Kidney epithelial cell (primary cell): ENCODE data around the gene HAO1. TPM values are rescaled to one million over a fixed set of nuclear protein-coding genes. Genes with fewer than 3 reads are reported as not detected.

Experiments
- DNase-seq: peaks from one replicate; pipeline ENCODE4 v3.0.0-alpha.2; 2010; ENCODE audit warnings: low read depth
- H3K27me3 ChIP-seq: 2 replicates; pipeline ENCODE4 v1.6.0; 2011; ENCODE audit warnings: low read length; ENCODE audit not compliant: control insufficient read depth, insufficient read depth
- H3K36me3 ChIP-seq: 2 replicates; pipeline ENCODE4 v1.5.1; 2011; ENCODE audit warnings: low read length; ENCODE audit not compliant: control insufficient read depth, insufficient read depth
- H3K4me3 ChIP-seq: 2 replicates; pipeline ENCODE4 v1.5.1; 2011; ENCODE audit warnings: low read depth, mild to moderate bottlenecking, control low read depth, low read length
- total RNA-seq: library from RNA; depleted of rRNA; stranded (reverse); fragments of >200 nt; gene quantifications from 2 replicates; pipeline ENCODE4 v1.2.3, GENCODE V29; 2015
- TF ChIP-seq, protein P1 (sequence below): IDR thresholded peaks from 2 replicates; pipeline ENCODE4 v1.5.1; 2011; ENCODE audit warnings: mild to moderate bottlenecking, moderate library complexity, low read length, control low read depth, inconsistent platforms; ENCODE audit not compliant: insufficient read depth, poor library complexity, severe bottlenecking

Gene HAO1
- total RNA-seq, 1 donor from 2014 or later = not detected

DNA sequence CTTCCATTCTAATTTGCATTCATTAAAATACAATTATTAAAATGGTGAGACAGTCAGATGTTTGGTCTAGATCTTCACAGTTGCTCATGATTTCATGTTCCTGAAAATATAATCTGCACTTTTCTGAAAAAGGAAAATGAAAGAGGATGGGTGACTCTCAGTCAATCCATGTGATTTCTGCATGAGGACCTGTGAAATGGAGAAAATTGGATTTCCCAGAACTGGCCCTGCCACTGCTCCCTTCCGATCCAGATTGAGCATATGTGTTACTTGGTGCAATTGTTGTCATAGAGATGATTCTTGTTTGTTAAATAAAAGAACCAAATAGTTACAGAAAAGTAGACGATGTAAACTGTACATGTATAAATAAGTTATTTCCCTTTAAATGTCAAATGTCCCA, 37.4 kb downstream of the HAO1 start:
- TF ChIP-seq, protein P1, sequence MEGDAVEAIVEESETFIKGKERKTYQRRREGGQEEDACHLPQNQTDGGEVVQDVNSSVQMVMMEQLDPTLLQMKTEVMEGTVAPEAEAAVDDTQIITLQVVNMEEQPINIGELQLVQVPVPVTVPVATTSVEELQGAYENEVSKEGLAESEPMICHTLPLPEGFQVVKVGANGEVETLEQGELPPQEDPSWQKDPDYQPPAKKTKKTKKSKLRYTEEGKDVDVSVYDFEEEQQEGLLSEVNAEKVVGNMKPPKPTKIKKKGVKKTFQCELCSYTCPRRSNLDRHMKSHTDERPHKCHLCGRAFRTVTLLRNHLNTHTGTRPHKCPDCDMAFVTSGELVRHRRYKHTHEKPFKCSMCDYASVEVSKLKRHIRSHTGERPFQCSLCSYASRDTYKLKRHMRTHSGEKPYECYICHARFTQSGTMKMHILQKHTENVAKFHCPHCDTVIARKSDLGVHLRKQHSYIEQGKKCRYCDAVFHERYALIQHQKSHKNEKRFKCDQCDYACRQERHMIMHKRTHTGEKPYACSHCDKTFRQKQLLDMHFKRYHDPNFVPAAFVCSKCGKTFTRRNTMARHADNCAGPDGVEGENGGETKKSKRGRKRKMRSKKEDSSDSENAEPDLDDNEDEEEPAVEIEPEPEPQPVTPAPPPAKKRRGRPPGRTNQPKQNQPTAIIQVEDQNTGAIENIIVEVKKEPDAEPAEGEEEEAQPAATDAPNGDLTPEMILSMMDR = no peak
- Histone ChIP-seq H3K36me3 (no peaks in the 10 kb centered on the region), H3K27me3 (no peaks in the 10 kb centered on the region), H3K4me3 (no peak overlapping the region)
- DNase-seq = no peak

- Histone ChIP-seq H3K4me3 (no peak overlapping the region), H3K36me3 (no peaks in the 10 kb centered on the region), H3K27me3 (no peaks in the 10 kb centered on the region)
- DNase-seq = no peak
- TF ChIP-seq, protein P1 = no peak
Measured at GRCh38 chr20:7897781-7898364, 42.4 kb downstream of the HAO1 start.

DNA sequence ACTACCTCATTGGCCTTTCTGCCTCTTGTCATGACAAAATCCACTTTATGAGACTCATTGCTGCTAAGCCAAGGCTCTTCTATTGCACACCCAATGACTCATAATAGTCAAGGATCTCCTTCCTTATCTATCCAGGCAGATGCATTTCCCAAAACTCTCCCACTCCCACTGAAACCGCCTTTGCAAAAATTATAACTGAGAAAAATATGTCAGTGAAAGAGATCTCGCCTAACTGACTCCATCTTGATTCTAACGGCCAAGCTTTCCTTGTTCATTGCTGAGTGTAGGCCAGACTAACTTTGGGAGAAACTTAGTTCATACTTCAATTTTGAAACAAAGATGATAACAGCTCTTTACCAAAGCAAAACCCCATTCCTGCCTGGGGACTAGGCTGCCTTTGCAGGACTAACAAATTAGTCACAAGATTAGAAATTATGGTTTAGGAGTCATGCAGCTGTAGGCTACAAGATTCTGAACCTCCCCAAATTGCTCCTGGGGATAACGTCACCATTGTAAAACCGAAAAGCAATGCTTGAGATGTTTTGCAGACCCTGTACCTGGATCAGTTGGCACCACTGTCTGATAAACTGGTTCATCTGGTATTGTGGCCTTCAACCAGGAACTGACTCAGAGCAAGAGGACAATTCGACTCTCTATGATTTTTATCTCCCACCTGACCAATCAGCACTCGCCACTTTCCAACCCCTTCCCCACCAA, 47.1 kb downstream of the HAO1 start:
- Histone ChIP-seq H3K27me3 (no peaks in the 10 kb centered on the region), H3K36me3 (no peaks in the 10 kb centered on the region), H3K4me3 (no peak overlapping the region)
- TF ChIP-seq, protein P1 = no peak
- no peak for DNase-seq

DNA sequence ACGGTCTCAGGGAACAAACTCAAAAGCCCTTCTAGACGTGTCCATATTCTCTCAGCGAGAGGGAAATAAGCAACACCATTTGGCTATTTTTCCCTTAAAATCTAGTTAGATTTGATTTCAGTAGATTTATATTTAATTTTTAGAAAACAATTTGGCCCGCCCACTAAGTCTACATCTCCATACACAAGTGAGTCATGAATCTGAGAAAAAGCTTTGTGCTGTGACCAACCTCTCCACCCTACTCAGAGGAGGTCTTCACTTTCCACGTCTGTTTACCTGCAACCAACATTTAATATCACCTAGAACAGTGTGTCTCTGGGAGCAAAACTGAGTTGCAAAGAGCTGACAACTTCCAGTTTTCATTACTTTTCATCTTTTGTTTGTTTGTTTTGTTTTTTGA, 48.6 kb downstream of the HAO1 start:
- no peak for DNase-seq
- Histone ChIP-seq H3K36me3 (no peaks in the 10 kb centered on the region), H3K27me3 (no peaks in the 10 kb centered on the region), H3K4me3 (no peak overlapping the region)
- TF ChIP-seq, protein P1 = no peak

DNA sequence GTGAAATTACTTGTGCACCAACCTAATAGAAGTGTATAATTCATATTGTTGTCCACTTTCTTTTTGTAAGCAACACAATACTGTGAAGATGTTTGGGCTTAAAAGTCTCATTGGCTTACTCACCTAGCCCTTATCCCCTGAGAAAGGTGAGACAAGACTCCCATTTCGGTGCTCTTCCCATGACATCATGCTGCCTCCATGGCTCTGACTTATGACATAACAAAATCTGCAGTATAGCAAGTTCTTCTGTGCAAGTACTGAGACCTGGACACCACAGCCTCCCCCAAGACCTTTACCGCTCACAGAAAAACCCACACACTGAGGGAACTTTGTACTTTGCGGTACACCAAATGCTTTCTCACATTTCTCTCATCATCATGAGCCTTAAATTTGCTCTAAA, 50.5 kb downstream of the HAO1 start:
- no peak for DNase-seq
- no peak overlapping the region for H3K4me3 ChIP-seq
- no peaks in the 10 kb centered on the region for H3K27me3 ChIP-seq
- H3K36me3 ChIP-seq = no peaks in the 10 kb centered on the region
- TF ChIP-seq, protein P1 = no peak

- TF ChIP-seq, protein P1 = no peak
- H3K36me3 ChIP-seq = no peaks in the 10 kb centered on the region
- no peaks in the 10 kb centered on the region for H3K27me3 ChIP-seq
- H3K4me3 ChIP-seq = no peak overlapping the region
- DNase-seq = no peak
Measured at GRCh38 chr20:7883741-7884140, 56.5 kb downstream of the HAO1 start.
